Measurements from ENCODE around the gene TMF1. TPM values are rescaled to one million over a fixed set of nuclear protein-coding genes. Genes with fewer than 3 reads are reported as not detected.
A peak's percentile ranks its signal among the peaks of the same experiment; 100 is the strongest.

The TMF1 gene
- total and polyA plus RNA-seq, 10 of the 15 experiments (the other 5 are each of a cell fraction or from before 2014, with no cell fraction given) = 7.1 to 24.5 (median 18.6) TPM

GRCh38 chr3:69080233-69080920 lies 28.2 kb upstream of the TMF1 start, which contains the start of gene UBA3 (continued):
- TF ChIP-seq PAX5 (IDR thresholded peaks at IDR 0.05; ENCODE audit: borderline replicate concordance, low read depth, low read length) = no peak
- TF ChIP-seq POU2F2 (IDR thresholded peaks at IDR 0.05; ENCODE audit: borderline replicate concordance, low read depth, low read length) = peak; percentile 29; the same call in 1 of the 3 replicates
- no peak for TF ChIP-seq NFIC (IDR thresholded peaks at IDR 0.05; ENCODE audit: low read depth, low read length)
- TF ChIP-seq HSF1 (IDR thresholded peaks at IDR 0.05; ENCODE audit: low read depth, low read length) = no peak
- no peak for TF ChIP-seq NFXL1 (IDR thresholded peaks at IDR 0.05; ENCODE audit: borderline replicate concordance)
- peak; percentile 68; the same call in 1 of the 2 replicates for TF ChIP-seq POLR2AphosphoS2 (IDR thresholded peaks at IDR 0.05; ENCODE audit: low read depth, low read length)
- TF ChIP-seq MLLT1 (IDR thresholded peaks at IDR 0.05) = peak; percentile 74
- TF ChIP-seq CHD2 (IDR thresholded peaks at IDR 0.05; ENCODE audit: borderline replicate concordance, low read depth, low read length) = no peak
- no peak for TF ChIP-seq CUX1 (IDR thresholded peaks at IDR 0.05; ENCODE audit: insufficient replicate concordance, low read depth, low read length)
- no peak for TF ChIP-seq IKZF1 (conservative IDR thresholded peaks at IDR 0.05)
- TF ChIP-seq ASH2L (IDR thresholded peaks at IDR 0.05; ENCODE audit: borderline replicate concordance, low read depth) = no peak
- TF ChIP-seq BRCA1 (IDR thresholded peaks at IDR 0.05; ENCODE audit: low read depth, low read length) = no peak
- no peak for TF ChIP-seq ELK1 (IDR thresholded peaks at IDR 0.05; ENCODE audit: low read depth, low read length)
- no peak for TF ChIP-seq TBL1XR1 (IDR thresholded peaks at IDR 0.05; ENCODE audit: low read depth, low read length)
- no peak for TF ChIP-seq EZH2 (IDR thresholded peaks at IDR 0.05; ENCODE audit: borderline replicate concordance, control insufficient read depth, low read depth, low read length)
- TF ChIP-seq SMAD5 (IDR thresholded peaks at IDR 0.05; ENCODE audit: low read depth) = no peak; the same call in 1 of the 2 replicates
- no peak for TF ChIP-seq EED (IDR thresholded peaks at IDR 0.05; ENCODE audit: low read depth)
- TF ChIP-seq RB1 (IDR thresholded peaks at IDR 0.05; ENCODE audit: borderline replicate concordance) = no peak
- no peak for TF ChIP-seq RCOR1 (conservative IDR thresholded peaks at IDR 0.05; ENCODE audit: low read depth, low read length)
- TF ChIP-seq FOXM1 (IDR thresholded peaks at IDR 0.05; ENCODE audit: low read depth, low read length) = no peak
- TF ChIP-seq PAX8 (IDR thresholded peaks at IDR 0.05) = no peak
- no peak for TF ChIP-seq IRF4 (IDR thresholded peaks at IDR 0.05; ENCODE audit: low read depth, low read length)

Measured in GM12878 (cell line).